ENCODE results near the gene ADARB2. TPM values are rescaled to one million over a fixed set of nuclear protein-coding genes. Genes with fewer than 3 reads are reported as not detected.

Gene ADARB2
- total RNA-seq, 1 donor from 2014 or later: 0.08 TPM

DNA sequence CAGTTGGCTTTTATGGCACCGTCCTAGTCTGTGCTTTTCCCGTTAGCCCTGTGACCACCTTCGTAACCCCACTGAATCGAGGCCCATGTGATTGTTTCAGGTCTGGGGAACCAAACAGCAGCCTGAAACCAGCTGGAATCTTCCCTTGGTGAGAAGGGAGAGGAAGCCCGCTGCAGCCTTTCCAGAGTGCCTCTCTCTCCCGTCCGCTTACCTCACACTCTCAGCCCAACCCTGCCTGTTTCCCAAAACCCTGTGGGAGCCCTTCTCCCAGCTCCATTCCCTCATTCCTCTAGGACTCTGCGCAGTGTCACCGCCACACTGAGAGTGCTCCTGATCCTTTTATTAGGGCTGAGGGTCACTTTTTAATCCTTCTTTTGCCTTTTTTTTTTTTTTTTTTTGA lies 541.5 kb downstream of the ADARB2 start:
- no peaks in the 10 kb centered on the region for H3K36me3 ChIP-seq (ENCODE audit: control insufficient read depth, insufficient read depth, low read length)
- H3K27me3 ChIP-seq (ENCODE audit: control insufficient read depth, insufficient read depth, low read length): peaks cover 2% of the 10 kb centered on the region
- no peak overlapping the region for H3K4me3 ChIP-seq (ENCODE audit: low read depth, low read length)
- DNase-seq (ENCODE audit: low read depth): no peak
- TF ChIP-seq, protein P1, sequence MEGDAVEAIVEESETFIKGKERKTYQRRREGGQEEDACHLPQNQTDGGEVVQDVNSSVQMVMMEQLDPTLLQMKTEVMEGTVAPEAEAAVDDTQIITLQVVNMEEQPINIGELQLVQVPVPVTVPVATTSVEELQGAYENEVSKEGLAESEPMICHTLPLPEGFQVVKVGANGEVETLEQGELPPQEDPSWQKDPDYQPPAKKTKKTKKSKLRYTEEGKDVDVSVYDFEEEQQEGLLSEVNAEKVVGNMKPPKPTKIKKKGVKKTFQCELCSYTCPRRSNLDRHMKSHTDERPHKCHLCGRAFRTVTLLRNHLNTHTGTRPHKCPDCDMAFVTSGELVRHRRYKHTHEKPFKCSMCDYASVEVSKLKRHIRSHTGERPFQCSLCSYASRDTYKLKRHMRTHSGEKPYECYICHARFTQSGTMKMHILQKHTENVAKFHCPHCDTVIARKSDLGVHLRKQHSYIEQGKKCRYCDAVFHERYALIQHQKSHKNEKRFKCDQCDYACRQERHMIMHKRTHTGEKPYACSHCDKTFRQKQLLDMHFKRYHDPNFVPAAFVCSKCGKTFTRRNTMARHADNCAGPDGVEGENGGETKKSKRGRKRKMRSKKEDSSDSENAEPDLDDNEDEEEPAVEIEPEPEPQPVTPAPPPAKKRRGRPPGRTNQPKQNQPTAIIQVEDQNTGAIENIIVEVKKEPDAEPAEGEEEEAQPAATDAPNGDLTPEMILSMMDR (IDR thresholded peaks at IDR 0.05; ENCODE audit: insufficient read depth, low read length, poor library complexity, severe bottlenecking): no peak

DNA sequence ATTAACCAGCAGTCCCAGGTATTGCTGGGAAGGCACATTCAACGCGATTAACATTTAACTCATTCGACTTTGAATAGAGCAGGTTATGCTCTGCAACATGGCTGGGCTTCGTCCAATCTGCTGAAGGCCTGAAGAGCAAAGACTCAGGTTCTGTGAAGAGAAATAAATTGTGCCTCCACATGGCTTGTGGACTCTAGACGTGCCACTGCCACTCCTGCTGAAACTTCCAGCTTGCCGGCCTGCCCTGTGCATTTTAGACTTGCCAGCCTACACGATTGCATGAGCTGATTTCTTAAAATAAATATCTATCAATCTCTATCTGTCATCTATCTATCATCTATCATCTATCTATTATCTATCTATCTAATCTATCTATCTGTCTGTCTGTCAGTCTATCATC lies 543.2 kb downstream of the ADARB2 start:
- DNase-seq (ENCODE audit: low read depth): no peak
- no peaks in the 10 kb centered on the region for H3K36me3 ChIP-seq (ENCODE audit: control insufficient read depth, insufficient read depth, low read length)

DNA sequence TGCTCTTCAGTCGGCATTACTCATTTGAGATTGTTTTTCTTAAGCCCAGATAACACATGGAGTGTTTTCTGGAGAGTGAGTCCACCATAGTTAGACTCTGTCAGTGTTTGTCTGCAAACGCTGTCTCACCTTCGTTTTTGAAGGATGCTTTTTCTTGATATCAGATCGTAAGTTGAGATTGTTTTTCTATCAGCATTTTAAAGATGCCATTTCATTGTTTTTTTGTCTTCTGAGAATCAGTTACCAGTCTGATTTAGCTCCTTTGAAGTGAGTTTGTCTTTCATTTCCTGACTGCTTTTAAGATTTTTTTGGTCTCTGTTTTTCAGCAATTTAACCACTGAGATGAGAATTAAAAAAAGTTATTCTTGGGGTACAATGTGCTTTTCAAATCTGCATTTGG lies 543.8 kb downstream of the ADARB2 start:
- Histone ChIP-seq H3K36me3 (ENCODE audit: control insufficient read depth, insufficient read depth, low read length) (no peaks in the 10 kb centered on the region), H3K4me3 (ENCODE audit: low read depth, low read length) (no peak overlapping the region), H3K27me3 (ENCODE audit: control insufficient read depth, insufficient read depth, low read length) (no peaks in the 10 kb centered on the region)
- no peak for DNase-seq (ENCODE audit: low read depth)
- TF ChIP-seq, protein P1 (IDR thresholded peaks at IDR 0.05; ENCODE audit: insufficient read depth, low read length, poor library complexity, severe bottlenecking): no peak

More for the DNA sequence above, 543.2 kb downstream of the ADARB2 start:
- TF ChIP-seq, protein P1 (IDR thresholded peaks at IDR 0.05; ENCODE audit: insufficient read depth, low read length, poor library complexity, severe bottlenecking): no peak
- Histone ChIP-seq H3K4me3 (ENCODE audit: low read depth, low read length) (no peak overlapping the region), H3K27me3 (ENCODE audit: control insufficient read depth, insufficient read depth, low read length) (peaks cover 2% of the 10 kb centered on the region)

DNA sequence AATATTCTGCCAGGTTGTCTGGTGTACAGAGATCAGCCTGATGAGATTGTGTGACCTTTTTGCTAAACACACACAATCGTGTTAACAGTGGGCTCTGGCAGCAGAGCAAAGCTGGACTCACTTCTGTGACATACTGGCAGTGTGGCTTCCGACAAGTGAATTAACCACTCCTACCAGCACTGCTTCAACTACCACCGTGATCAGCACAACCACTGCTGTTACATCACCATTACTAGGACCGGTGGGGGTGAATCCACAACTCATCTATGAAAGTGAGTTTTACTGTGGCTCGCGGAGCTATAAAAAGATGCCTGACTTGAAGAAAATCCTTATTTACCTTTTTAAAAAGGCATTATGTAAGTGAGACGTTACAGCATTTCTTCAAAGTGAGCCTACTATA lies 545.6 kb downstream of the ADARB2 start:
- Histone ChIP-seq H3K36me3 (ENCODE audit: control insufficient read depth, insufficient read depth, low read length) (no peaks in the 10 kb centered on the region), H3K27me3 (ENCODE audit: control insufficient read depth, insufficient read depth, low read length) (no peaks in the 10 kb centered on the region), H3K4me3 (ENCODE audit: low read depth, low read length) (no peak overlapping the region)
- DNase-seq (ENCODE audit: low read depth): no peak
- TF ChIP-seq, protein P1 (IDR thresholded peaks at IDR 0.05; ENCODE audit: insufficient read depth, low read length, poor library complexity, severe bottlenecking): no peak

DNA sequence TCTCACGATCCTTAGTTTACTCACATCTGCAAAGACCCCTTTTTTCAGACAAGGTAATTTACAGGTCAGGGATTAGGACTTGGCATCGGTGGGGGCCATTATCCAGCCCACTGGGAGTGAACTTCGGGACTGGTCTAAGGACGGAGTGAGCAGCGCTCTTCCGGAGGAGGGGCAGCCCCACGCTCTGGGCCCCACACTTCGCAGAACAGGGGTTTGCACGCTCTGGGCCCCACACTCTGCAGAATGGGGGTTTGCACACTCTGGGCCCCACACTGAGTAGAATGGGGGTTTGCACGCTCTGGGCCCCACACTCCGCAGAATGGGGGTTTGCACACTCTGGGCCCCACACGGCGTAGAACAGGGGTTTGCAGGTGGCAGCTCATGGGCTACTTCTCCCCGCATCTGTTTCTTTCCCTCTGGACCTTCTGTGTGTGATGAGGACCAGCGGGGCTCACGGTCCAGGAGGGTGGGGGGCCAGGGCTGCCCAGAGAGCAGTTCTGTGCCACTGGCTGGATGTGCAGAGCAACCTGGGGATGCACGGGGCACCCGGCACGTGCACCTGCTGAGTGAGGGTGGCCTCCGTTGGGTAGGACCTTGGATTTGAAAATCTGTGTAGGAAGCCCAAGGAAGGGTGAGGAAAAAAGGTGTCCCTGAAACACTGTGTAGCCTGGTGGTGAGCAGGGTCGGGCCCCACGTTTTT lies 546.4 kb downstream of the ADARB2 start:
- TF ChIP-seq, protein P1 (IDR thresholded peaks at IDR 0.05; ENCODE audit: insufficient read depth, low read length, poor library complexity, severe bottlenecking): no peak
- no peak for DNase-seq (ENCODE audit: low read depth)
- Histone ChIP-seq H3K4me3 (ENCODE audit: low read depth, low read length) (no peak overlapping the region), H3K27me3 (ENCODE audit: control insufficient read depth, insufficient read depth, low read length) (no peaks in the 10 kb centered on the region), H3K36me3 (ENCODE audit: control insufficient read depth, insufficient read depth, low read length) (no peaks in the 10 kb centered on the region)

DNA sequence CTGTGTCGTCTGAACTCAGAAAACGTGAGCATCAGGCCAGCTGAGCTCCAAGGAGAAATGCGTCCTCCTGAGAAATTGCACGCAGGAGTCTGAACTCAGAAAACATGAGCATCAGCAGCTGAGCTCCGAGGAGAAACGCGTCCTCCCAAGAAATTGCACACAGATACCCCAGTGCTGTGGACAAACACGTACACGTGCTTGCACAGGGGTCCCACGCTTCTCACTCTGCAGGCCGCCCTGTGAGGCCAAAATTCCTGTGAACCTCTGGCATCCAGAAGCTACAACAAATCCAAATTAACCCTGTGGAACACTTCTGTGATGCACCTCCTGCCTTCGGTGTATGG lies 547.3 kb downstream of the ADARB2 start:
- DNase-seq (ENCODE audit: low read depth): no peak

More for the DNA sequence above, 547.3 kb downstream of the ADARB2 start:
- no peak overlapping the region for H3K4me3 ChIP-seq (ENCODE audit: low read depth, low read length)
- H3K27me3 ChIP-seq (ENCODE audit: control insufficient read depth, insufficient read depth, low read length): no peaks in the 10 kb centered on the region
- TF ChIP-seq, protein P1 (IDR thresholded peaks at IDR 0.05; ENCODE audit: insufficient read depth, low read length, poor library complexity, severe bottlenecking): no peak
- no peaks in the 10 kb centered on the region for H3K36me3 ChIP-seq (ENCODE audit: control insufficient read depth, insufficient read depth, low read length)

Measured in kidney epithelial cell (primary cell).